Brain microvascular endothelial cell (primary cell): Measurements from ENCODE around the gene HIVEP1.

Experiments used
- DNase-seq: peaks from one replicate; pipeline ENCODE4 v3.0.0-alpha.2; 2020
- H3K27ac ChIP-seq: fragments of 250-450 bp; sonication (Bioruptor Pico); 2 replicates; pipeline ENCODE4 v1.5.1; 2020; ENCODE audit warnings: mild to moderate bottlenecking, moderate library complexity
- H3K27me3 ChIP-seq: fragments of 250-450 bp; sonication (Bioruptor Pico); replicated peaks from 2 replicates; pipeline ENCODE4 v1.5.1; 2020; ENCODE audit warnings: mild to moderate bottlenecking
- H3K36me3 ChIP-seq: fragments of 250-450 bp; sonication (Bioruptor Pico); replicated peaks from 2 replicates; pipeline ENCODE4 v1.5.1; 2020; ENCODE audit warnings: mild to moderate bottlenecking
- H3K4me3 ChIP-seq: 2 replicates; pipeline ENCODE4 v1.5.1; 2011; ENCODE audit warnings: low read depth, mild to moderate bottlenecking, control low read depth, low read length, moderate library complexity
- in situ Hi-C: cut with HindIII; loops from 2 replicates; pipeline ENCODE4 v1.10.0; 2017; ENCODE audit warnings: low sequenced_read_pairs, low pct_ligation_motif_present
- TF ChIP-seq, protein P1 (sequence below): IDR thresholded peaks from 2 replicates; pipeline ENCODE4 v1.5.1; 2011; ENCODE audit warnings: low read depth, mild to moderate bottlenecking, moderate library complexity, low read length, control low read depth, inconsistent platforms; ENCODE audit errors: missing control alignments

Gene HIVEP1

DNA sequence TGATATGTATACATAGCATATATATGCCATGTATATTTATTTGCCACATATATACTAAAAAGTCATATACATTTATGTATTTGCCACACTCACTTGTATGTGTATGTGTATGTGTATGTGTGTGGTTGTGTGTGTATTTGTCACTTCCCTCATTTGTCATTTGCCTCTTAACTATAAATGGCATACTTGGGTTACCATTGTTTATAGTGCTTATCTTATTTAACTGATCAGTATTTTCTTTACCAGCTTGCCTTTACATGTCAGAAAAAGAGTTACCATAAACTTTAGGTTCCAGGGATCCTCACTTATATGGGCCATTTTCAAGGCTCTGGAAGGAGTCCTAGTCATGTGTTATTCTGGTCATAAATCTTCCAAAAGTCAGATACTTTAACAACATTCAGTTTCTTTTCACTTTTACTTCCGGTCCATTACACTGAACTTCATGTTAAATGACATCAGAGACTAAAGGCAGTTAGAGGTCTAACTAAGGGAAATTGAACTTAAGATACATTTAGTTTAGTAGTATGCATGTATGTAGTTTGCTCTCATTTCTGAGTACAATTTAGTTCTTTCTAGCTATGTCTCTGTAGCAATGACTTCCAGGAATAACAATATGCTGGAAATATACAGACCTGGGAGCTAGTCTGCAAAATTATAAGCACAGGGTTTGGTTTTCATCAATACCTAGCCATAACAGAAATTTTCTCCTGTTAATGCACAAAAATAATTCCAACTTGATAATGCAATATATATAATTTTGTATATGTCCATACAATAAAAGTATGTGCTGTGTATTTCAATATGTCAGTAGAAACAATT, 33.7 kb upstream of the HIVEP1 start:
- no peak overlapping the region for H3K4me3 ChIP-seq
- no peak overlapping the region for H3K27ac ChIP-seq
- DNase-seq: no peak
- no peaks in the 10 kb centered on the region for H3K36me3 ChIP-seq
- TF ChIP-seq, protein P1, sequence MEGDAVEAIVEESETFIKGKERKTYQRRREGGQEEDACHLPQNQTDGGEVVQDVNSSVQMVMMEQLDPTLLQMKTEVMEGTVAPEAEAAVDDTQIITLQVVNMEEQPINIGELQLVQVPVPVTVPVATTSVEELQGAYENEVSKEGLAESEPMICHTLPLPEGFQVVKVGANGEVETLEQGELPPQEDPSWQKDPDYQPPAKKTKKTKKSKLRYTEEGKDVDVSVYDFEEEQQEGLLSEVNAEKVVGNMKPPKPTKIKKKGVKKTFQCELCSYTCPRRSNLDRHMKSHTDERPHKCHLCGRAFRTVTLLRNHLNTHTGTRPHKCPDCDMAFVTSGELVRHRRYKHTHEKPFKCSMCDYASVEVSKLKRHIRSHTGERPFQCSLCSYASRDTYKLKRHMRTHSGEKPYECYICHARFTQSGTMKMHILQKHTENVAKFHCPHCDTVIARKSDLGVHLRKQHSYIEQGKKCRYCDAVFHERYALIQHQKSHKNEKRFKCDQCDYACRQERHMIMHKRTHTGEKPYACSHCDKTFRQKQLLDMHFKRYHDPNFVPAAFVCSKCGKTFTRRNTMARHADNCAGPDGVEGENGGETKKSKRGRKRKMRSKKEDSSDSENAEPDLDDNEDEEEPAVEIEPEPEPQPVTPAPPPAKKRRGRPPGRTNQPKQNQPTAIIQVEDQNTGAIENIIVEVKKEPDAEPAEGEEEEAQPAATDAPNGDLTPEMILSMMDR: no peak
- in situ Hi-C loops: no loop called here
- no peaks in the 10 kb centered on the region for H3K27me3 ChIP-seq

- H3K27ac ChIP-seq: no peak overlapping the region
- no peaks in the 10 kb centered on the region for H3K36me3 ChIP-seq
- H3K27me3 ChIP-seq: no peaks in the 10 kb centered on the region
- H3K4me3 ChIP-seq: no peak overlapping the region
- TF ChIP-seq, protein P1: no peak
- no peak for DNase-seq
- in situ Hi-C loops: no loop called here
Observed at GRCh38 chr6:11979866-11980265, 32.2 kb upstream of the HIVEP1 start.

- Histone ChIP-seq H3K36me3 (no peaks in the 10 kb centered on the region), H3K27ac (no peak overlapping the region), H3K4me3 (no peak overlapping the region), H3K27me3 (no peaks in the 10 kb centered on the region)
- TF ChIP-seq, protein P1: no peak
- DNase-seq: no peak
- in situ Hi-C loops: no loop called here
Observed at GRCh38 chr6:11983306-11983705, 28.8 kb upstream of the HIVEP1 start.

GRCh38 chr6:11987386-11987785, 24.7 kb upstream of the HIVEP1 start:
- H3K27ac ChIP-seq: no peak overlapping the region
- no peak overlapping the region for H3K4me3 ChIP-seq
- in situ Hi-C loops: no loop called here
- TF ChIP-seq, protein P1: no peak
- DNase-seq: no peak
- H3K36me3 ChIP-seq: no peaks in the 10 kb centered on the region
- no peaks in the 10 kb centered on the region for H3K27me3 ChIP-seq

GRCh38 chr6:11989386-11989785, 22.7 kb upstream of the HIVEP1 start:
- TF ChIP-seq, protein P1: no peak
- in situ Hi-C loops: no loop called here
- peak; percentile 44 for DNase-seq
- Histone ChIP-seq H3K27ac (peak overlapping the region; percentile 47), H3K36me3 (no peaks in the 10 kb centered on the region), H3K4me3 (no peak overlapping the region), H3K27me3 (no peaks in the 10 kb centered on the region)

DNA sequence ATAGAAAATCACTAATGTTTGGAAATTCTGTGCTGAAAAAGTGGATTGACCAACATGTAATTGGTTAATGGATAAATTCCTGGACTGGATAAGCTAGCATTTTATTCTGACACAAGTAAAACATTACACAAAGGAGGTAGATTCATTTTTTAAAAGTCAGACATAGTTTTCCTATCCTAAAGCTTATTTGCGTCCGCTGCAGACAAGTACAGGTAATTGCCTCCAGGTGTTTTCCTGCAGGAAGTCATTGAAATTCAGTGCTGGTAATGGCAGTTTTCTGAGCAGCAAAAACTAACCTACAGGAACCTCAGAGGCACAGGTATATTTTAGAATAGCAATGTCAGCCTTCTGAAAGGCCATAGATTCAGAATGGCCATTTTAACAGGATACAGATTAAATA, 20.0 kb upstream of the HIVEP1 start:
- no peak for DNase-seq
- Histone ChIP-seq H3K27ac (no peak overlapping the region), H3K36me3 (no peaks in the 10 kb centered on the region), H3K4me3 (no peak overlapping the region), H3K27me3 (no peaks in the 10 kb centered on the region)
- in situ Hi-C loops: no loop called here
- TF ChIP-seq, protein P1: no peak
